HepG2 (cell line): ENCODE data around the gene GCN1. TPM values are rescaled to one million over a fixed set of nuclear protein-coding genes. Genes with fewer than 3 reads are reported as not detected.

ENCODE experiments used
- KAT8 ChIP-seq: IDR thresholded peaks from 2 replicates; pipeline ENCODE4 v1.6.1; 2016; ENCODE audit warnings: missing genetic modification reagents, missing compliant biosample characterization
- SP1 ChIP-seq, 2 experiments: fragments of 450-650 bp in 1 of 2; sonication (generic) in 1 of 2; formaldehyde crosslinking in 1 of 2; IDR thresholded peaks; 2 replicates each; pipeline versions ENCODE4 v1.4.0 to v1.6.1; 2016 to 2020; ENCODE audit warnings: missing genetic modification reagents in 1 of 2
- ZBTB33 ChIP-seq: sonication (generic); formaldehyde crosslinking; IDR thresholded peaks from 2 replicates; pipeline ENCODE4 v1.4.0; 2020; ENCODE audit warnings: missing genetic modification reagents
- polyA plus RNA-seq, 8 experiments: library from polyadenylated mRNA; depleted of rRNA in 3 of 8; stranded (reverse) in 7 of 8; unstranded in 1 of 8; fragments of >200 nt; fragmentation: Illumina TruSeq in 4 of 8; extraction: Trizol in 4 of 8; gene quantifications; 2 replicates each; pipeline versions ENCODE4 v1.2.1 to v1.2.3, GENCODE V29; 2011 to 2016; ENCODE audit warnings: low read depth in 4 of 8, missing spikeins in 1 of 8, mixed read lengths in 1 of 8; ENCODE audit not compliant: insufficient read depth in 1 of 8
- total RNA-seq, 5 experiments: library from RNA; depleted of rRNA; stranded (reverse); fragments of >200 nt; fragmentation: Illumina TruSeq; extraction: Trizol; gene quantifications; 2 replicates each; pipeline ENCODE4 v1.2.3, GENCODE V29; 2016; ENCODE audit warnings: low read depth in 1 of 5
- TF ChIP-seq, protein P1 (sequence below): sonication (generic); formaldehyde crosslinking; IDR thresholded peaks from 2 replicates; pipeline ENCODE4 v1.4.0; 2020; ENCODE audit warnings: mild to moderate bottlenecking, missing genetic modification reagents, borderline replicate concordance
- TF ChIP-seq, protein P2 (sequence below): sonication (generic); formaldehyde crosslinking; IDR thresholded peaks from 2 replicates; pipeline ENCODE4 v1.5.0; 2020; ENCODE audit warnings: mild to moderate bottlenecking, missing genetic modification reagents, borderline replicate concordance
- TF ChIP-seq, protein P3 (sequence below): sonication (generic); formaldehyde crosslinking; IDR thresholded peaks from 2 replicates; pipeline ENCODE4 v1.5.0; 2020; ENCODE audit warnings: mild to moderate bottlenecking, missing genetic modification reagents, borderline replicate concordance

Gene GCN1
- total and polyA plus RNA-seq, 2 of the 13 experiments (the other 11 are each of a cell fraction or from before 2014, with no cell fraction given), result 58.2 to 83.0 TPM

DNA sequence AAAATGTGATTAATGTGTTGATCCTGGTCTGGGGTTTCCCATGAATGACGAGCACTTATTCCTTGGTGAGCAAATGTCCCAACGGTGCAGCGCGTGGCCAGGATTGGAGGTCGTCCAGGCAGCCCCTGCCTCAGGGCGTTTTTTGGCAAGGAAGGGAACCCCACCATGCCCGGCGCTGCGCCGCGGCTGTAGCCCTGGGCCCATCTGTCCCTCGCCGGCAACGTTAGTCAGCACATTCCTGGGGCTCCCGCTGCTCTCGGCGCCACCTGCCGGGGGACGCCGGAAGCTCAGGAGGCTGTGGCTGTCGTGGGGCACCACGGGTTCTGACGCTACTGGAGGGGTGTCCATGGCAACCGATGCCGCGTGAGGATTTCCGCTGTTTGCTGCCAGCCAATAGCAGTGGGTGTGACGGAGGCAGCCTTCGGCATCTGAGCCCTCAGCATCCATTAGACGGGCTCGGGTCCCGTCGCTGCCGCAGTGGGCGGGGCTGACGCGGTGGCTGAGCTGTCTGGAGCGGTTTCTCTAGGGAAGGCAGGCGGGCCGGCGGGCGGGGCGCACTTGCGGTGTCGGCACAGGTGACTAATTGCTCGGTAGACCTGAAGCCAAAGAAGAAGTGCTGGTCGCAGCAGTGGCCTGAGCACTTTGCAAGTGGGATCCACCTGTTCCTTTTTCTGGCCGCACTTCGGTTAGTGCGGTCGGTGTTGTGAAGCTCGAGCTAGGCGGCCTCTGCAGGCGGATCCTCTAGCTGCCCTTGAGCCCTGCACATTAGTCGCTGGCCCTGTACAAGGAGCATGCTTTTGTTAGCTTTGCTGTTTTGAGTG is 107.5 kb downstream of the GCN1 start (continued):
- TF ChIP-seq, protein P1, sequence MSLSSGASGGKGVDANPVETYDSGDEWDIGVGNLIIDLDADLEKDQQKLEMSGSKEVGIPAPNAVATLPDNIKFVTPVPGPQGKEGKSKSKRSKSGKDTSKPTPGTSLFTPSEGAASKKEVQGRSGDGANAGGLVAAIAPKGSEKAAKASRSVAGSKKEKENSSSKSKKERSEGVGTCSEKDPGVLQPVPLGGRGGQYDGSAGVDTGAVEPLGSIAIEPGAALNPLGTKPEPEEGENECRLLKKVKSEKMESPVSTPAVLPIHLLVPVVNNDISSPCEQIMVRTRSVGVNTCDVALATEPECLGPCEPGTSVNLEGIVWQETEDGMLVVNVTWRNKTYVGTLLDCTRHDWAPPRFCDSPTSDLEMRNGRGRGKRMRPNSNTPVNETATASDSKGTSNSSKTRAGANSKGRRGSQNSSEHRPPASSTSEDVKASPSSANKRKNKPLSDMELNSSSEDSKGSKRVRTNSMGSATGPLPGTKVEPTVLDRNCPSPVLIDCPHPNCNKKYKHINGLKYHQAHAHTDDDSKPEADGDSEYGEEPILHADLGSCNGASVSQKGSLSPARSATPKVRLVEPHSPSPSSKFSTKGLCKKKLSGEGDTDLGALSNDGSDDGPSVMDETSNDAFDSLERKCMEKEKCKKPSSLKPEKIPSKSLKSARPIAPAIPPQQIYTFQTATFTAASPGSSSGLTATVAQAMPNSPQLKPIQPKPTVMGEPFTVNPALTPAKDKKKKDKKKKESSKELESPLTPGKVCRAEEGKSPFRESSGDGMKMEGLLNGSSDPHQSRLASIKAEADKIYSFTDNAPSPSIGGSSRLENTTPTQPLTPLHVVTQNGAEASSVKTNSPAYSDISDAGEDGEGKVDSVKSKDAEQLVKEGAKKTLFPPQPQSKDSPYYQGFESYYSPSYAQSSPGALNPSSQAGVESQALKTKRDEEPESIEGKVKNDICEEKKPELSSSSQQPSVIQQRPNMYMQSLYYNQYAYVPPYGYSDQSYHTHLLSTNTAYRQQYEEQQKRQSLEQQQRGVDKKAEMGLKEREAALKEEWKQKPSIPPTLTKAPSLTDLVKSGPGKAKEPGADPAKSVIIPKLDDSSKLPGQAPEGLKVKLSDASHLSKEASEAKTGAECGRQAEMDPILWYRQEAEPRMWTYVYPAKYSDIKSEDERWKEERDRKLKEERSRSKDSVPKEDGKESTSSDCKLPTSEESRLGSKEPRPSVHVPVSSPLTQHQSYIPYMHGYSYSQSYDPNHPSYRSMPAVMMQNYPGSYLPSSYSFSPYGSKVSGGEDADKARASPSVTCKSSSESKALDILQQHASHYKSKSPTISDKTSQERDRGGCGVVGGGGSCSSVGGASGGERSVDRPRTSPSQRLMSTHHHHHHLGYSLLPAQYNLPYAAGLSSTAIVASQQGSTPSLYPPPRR (CRISPR knock-in tag), result no peak
- peak; percentile 70; the same call in 1 of the 2 replicates for TF ChIP-seq ZBTB33 (CRISPR knock-in tag)
- TF ChIP-seq, protein P2, sequence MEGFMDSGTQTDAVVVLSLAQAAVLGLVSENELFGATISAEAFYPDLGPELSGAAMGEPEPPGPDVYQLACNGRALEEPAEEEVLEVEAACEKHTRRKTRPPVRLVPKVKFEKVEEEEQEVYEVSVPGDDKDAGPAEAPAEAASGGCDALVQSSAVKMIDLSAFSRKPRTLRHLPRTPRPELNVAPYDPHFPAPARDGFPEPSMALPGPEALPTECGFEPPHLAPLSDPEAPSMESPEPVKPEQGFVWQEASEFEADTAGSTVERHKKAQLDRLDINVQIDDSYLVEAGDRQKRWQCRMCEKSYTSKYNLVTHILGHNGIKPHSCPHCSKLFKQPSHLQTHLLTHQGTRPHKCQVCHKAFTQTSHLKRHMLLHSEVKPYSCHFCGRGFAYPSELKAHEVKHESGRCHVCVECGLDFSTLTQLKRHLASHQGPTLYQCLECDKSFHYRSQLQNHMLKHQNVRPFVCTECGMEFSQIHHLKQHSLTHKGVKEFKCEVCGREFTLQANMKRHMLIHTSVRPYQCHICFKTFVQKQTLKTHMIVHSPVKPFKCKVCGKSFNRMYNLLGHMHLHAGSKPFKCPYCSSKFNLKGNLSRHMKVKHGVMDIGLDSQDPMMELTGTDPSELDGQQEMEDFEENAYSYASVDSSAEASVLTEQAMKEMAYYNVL, result peak; percentile 79; the same call in 1 of the 2 replicates
- TF ChIP-seq, protein P3, sequence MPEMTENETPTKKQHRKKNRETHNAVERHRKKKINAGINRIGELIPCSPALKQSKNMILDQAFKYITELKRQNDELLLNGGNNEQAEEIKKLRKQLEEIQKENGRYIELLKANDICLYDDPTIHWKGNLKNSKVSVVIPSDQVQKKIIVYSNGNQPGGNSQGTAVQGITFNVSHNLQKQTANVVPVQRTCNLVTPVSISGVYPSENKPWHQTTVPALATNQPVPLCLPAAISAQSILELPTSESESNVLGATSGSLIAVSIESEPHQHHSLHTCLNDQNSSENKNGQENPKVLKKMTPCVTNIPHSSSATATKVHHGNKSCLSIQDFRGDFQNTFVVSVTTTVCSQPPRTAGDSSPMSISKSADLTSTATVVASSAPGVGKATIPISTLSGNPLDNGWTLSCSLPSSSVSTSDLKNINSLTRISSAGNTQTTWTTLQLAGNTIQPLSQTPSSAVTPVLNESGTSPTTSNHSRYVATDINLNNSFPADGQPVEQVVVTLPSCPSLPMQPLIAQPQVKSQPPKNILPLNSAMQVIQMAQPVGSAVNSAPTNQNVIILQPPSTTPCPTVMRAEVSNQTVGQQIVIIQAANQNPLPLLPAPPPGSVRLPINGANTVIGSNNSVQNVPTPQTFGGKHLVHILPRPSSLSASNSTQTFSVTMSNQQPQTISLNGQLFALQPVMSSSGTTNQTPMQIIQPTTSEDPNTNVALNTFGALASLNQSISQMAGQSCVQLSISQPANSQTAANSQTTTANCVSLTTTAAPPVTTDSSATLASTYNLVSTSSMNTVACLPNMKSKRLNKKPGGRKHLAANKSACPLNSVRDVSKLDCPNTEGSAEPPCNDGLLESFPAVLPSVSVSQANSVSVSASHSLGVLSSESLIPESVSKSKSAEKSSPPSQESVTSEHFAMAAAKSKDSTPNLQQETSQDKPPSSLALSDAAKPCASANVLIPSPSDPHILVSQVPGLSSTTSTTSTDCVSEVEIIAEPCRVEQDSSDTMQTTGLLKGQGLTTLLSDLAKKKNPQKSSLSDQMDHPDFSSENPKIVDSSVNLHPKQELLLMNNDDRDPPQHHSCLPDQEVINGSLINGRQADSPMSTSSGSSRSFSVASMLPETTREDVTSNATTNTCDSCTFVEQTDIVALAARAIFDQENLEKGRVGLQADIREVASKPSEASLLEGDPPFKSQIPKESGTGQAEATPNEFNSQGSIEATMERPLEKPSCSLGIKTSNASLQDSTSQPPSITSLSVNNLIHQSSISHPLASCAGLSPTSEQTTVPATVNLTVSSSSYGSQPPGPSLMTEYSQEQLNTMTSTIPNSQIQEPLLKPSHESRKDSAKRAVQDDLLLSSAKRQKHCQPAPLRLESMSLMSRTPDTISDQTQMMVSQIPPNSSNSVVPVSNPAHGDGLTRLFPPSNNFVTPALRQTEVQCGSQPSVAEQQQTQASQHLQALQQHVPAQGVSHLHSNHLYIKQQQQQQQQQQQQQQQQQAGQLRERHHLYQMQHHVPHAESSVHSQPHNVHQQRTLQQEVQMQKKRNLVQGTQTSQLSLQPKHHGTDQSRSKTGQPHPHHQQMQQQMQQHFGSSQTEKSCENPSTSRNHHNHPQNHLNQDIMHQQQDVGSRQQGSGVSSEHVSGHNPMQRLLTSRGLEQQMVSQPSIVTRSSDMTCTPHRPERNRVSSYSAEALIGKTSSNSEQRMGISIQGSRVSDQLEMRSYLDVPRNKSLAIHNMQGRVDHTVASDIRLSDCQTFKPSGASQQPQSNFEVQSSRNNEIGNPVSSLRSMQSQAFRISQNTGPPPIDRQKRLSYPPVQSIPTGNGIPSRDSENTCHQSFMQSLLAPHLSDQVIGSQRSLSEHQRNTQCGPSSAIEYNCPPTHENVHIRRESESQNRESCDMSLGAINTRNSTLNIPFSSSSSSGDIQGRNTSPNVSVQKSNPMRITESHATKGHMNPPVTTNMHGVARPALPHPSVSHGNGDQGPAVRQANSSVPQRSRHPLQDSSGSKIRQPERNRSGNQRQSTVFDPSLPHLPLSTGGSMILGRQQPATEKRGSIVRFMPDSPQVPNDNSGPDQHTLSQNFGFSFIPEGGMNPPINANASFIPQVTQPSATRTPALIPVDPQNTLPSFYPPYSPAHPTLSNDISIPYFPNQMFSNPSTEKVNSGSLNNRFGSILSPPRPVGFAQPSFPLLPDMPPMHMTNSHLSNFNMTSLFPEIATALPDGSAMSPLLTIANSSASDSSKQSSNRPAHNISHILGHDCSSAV, result no peak
- TF ChIP-seq SP1 (IDR thresholded peaks at IDR 0.05), result no peak
- peak; percentile 85 for TF ChIP-seq SP1 (CRISPR knock-in tag; IDR thresholded peaks at IDR 0.05)
- TF ChIP-seq KAT8 (CRISPR knock-in tag), result peak; percentile 87
